ENCODE measurements around the gene TMEM129.

The TMEM129 gene

DNA sequence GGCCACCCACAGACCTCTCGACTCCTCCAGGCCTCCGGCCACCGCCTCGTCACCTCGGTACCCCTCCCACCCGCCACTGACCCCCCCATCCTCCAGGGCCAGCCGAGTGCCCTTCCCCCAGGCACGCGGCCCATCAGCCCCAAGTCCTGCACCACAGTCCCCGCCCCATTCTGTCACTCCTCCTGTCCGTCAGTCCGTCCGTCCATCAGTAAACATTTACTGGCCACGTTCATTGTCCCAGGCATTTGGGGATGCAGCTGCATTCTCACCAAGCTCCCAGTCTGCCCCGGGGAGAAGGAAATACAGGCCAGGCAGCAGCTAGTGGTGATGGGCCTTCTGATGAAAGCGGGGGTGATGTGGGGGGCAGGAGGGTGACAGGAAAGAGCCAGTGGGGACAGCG, 36.7 kb upstream of the TMEM129 start:
- DNase-seq (ENCODE audit: low read depth) = no peak

- DNase-seq (ENCODE audit: low read depth) = no peak
Observed at GRCh38 chr4:1756893-1757779, 36.0 kb upstream of the TMEM129 start.

- DNase-seq (ENCODE audit: low read depth) = no peak
Observed at GRCh38 chr4:1756079-1756478, 35.0 kb upstream of the TMEM129 start.

- DNase-seq (ENCODE audit: low read depth) = no peak
Observed at GRCh38 chr4:1755297-1755696, 34.2 kb upstream of the TMEM129 start.

DNA sequence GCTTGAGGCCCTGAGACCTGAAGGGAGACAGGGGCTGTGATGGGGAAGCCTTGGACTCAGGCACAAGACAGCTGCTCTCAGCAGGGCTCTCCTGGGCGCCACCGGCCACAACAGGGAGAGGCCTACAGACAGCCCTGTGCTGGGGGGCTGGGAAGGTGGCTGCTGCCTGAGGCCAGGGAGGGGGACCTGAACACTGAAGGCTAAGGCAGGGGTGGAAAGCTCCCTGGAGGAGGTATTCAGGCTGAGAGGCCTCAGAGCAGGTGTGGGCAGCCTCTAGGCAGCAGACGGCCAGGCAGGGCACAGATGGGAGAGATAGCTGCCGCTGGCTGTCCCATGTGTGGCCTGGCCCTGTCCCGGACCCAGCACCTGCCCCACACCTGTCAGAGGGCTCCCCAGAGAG, 33.2 kb upstream of the TMEM129 start:
- DNase-seq (ENCODE audit: low read depth) = no peak

GRCh38 chr4:1753697-1754311, 32.7 kb upstream of the TMEM129 start:
- DNase-seq (ENCODE audit: low read depth) = no peak

DNA sequence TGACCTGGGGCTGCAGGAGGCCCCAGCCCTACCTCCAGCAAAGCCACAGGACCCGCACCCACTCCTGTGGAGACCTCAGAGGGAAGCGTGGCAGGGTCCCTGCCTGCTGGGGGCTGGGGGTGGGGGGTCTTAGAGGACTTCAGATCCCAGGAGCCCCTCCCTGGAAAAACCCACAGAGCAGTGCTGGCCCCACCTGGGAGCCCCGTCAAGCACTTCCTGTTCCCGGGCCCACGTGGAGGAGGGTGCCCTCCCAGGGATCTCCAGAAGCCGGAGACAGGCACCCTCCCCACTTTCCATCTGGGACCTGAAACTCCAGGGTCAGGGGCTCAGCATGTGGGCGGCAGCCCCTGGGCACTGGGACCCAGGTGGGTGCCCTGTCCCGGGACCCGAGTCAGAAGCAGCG, 32.2 kb upstream of the TMEM129 start:
- DNase-seq (ENCODE audit: low read depth) = no peak

GRCh38 chr4:1752284-1753041, 31.3 kb upstream of the TMEM129 start:
- no peak for DNase-seq (ENCODE audit: low read depth)

- no peak for DNase-seq (ENCODE audit: low read depth)
Observed at GRCh38 chr4:1751919-1752283, 30.8 kb upstream of the TMEM129 start.

- no peak for DNase-seq (ENCODE audit: low read depth)
Observed at GRCh38 chr4:1751155-1751918, 30.2 kb upstream of the TMEM129 start.

- DNase-seq (ENCODE audit: low read depth) = no peak
Observed at GRCh38 chr4:1750381-1751154, 29.4 kb upstream of the TMEM129 start.

GRCh38 chr4:1749826-1750225, 28.7 kb upstream of the TMEM129 start:
- no peak for DNase-seq (ENCODE audit: low read depth)

- no peak for DNase-seq (ENCODE audit: low read depth)
Observed at GRCh38 chr4:1749370-1749769, 28.2 kb upstream of the TMEM129 start.

DNA sequence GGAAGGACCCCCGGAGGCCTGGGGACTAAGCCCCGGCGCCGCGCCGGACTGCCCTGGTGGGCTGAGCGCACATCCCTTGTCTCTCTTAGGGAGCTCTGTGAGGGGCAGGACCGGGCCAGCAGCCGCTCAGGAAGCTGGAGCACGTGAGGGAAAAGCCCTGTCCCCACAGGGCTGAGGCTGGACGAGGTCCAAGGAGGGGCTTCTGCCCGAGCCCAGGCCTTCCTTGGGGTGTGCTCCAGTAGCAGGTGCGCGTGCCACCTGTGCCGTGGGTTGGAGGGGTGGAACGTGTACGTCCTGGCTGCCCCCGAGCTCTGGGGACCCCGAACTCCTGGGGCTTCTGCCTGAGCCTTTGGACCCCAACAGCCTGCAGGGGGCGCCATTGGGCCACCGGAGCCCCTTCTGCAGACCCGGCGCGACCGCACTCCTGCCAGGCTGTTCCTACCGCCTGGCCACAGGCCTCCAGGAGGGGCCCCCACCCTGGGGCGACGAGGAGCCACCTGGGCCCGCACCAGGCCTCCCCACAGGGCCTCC, 27.4 kb upstream of the TMEM129 start:
- DNase-seq (ENCODE audit: low read depth) = no peak

DNA sequence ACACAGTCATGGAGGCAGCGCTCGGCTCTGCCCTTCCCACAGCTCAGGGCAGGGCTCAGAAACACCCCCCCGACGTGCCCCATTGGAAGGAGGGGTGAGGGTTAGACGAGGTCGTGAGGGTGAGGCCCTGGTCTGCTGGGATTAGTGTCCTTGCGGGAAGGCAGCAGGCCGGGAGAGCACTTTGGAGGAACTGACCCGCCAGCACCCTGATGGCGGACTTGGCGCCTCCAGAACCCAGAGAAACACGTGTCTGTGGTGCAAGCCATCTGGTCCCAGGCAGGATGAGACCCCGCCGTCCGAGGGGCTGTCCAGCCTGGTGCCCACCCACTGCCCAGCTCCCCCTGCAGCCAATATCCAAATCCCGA, 26.5 kb upstream of the TMEM129 start:
- no peak for DNase-seq (ENCODE audit: low read depth)

GRCh38 chr4:1746919-1747602, 25.9 kb upstream of the TMEM129 start:
- DNase-seq (ENCODE audit: low read depth) = no peak

- no peak for DNase-seq (ENCODE audit: low read depth)
Observed at GRCh38 chr4:1746265-1746691, 25.2 kb upstream of the TMEM129 start.

GRCh38 chr4:1745697-1746096, 24.6 kb upstream of the TMEM129 start:
- DNase-seq (ENCODE audit: low read depth) = no peak

DNA sequence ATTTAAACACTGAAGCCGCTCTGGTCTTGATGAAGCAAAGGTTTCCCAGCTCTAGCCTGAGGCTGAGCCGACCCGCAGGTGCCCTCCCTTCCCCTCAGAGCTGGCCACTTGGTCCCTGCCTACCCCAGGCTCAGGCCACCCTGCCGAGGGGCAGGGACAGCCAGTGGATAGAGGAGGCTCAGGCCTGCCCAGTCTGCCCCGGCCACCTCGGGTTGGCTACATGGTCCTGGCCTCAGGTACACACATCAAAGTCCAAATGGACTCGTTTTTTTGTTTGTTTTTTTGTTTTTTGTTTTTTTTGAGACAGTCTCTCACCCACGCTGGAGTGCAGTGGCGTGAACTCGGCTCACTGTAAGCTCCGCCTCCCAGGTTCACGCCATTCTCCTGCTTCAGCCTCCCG, 24.0 kb upstream of the TMEM129 start:
- DNase-seq (ENCODE audit: low read depth) = no peak

DNA sequence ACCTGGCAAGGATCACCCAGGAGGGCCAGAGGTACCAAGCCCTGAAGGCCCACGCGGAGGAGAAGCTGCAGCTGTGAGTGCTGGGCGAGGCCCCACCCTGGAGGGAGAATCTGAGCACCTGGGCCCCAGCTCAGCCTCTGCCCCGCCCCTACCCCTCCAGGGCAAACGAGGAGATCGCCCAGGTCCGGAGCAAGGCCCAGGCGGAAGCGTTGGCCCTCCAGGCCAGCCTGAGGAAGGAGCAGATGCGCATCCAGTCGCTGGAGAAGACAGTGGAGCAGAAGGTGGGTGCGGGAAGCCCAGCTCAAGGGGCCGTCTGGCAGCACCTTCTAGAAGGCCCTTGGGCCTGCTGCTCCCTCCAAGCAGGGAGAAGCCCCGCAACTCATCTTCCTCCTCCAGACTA, 23.4 kb upstream of the TMEM129 start:
- no peak for DNase-seq (ENCODE audit: low read depth)

DNA sequence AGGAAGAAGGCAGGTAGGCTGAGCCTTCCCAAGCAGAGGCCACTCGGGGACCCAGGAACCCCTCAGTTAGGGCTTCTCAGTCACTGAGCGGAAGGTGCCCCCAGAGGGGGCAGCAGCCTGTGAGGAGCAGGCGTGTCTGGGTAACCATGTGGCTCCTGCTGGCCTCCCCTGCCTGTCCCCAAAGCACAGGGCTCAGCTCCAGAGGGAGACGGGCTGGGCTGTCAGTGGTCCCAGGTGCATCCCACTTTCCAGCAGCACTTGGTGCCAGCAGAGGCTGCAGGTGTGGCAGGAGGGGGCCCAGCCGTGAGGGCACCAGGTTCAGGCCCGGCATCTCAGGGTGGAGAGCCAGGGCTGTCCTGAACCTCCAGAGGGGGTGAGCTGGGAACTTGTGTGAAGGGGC, 22.9 kb upstream of the TMEM129 start:
- no peak for DNase-seq (ENCODE audit: low read depth)
